Liver (tissue), 9 donors: Measurements from ENCODE around the gene LRMDA. TPM values are rescaled to one million over a fixed set of nuclear protein-coding genes. Genes with fewer than 3 reads are reported as not detected.

Source experiments
- DNase-seq: peaks from one replicate; pipeline ENCODE4 v3.0.0-alpha.2; 2017; ENCODE audit warnings: low spot score
- H3K27ac ChIP-seq, 2 donors: one replicate each; pipeline ENCODE4 v1.7.0; 2013; ENCODE audit warnings: inconsistent platforms in 2 of 2, low read length in 2 of 2, control low read depth in 1 of 2, low read depth in 1 of 2, mild to moderate bottlenecking in 1 of 2
- H3K27me3 ChIP-seq, 4 donors: one replicate each; pipeline versions ENCODE4 v1.6.1 to v1.7.0; 2013; ENCODE audit warnings: low read length in 3 of 4, inconsistent platforms in 1 of 4, mild to moderate bottlenecking in 1 of 4, moderate library complexity in 1 of 4; ENCODE audit not compliant: control insufficient read depth in 4 of 4, insufficient read depth in 4 of 4
- H3K36me3 ChIP-seq, 4 donors: one replicate each; pipeline versions ENCODE4 v1.6.1 to v1.7.0; 2013; ENCODE audit warnings: low read length in 3 of 4, mild to moderate bottlenecking in 3 of 4, low read depth in 1 of 4, moderate library complexity in 1 of 4; ENCODE audit not compliant: control insufficient read depth in 4 of 4, insufficient read depth in 3 of 4
- H3K4me1 ChIP-seq, 4 donors: one replicate each; pipeline versions ENCODE4 v1.6.1 to v1.7.0; 2013; ENCODE audit warnings: low read length in 3 of 4, mild to moderate bottlenecking in 3 of 4, moderate library complexity in 1 of 4; ENCODE audit not compliant: control insufficient read depth in 4 of 4, insufficient read depth in 4 of 4
- H3K4me3 ChIP-seq, 3 donors: one replicate each; pipeline versions ENCODE4 v1.6.1 to v1.7.0; 2013; ENCODE audit warnings: low read length in 3 of 3, control low read depth in 1 of 3, low read depth in 1 of 3, mild to moderate bottlenecking in 1 of 3
- H3K9ac ChIP-seq, 2 donors: one replicate each; pipeline ENCODE4 v1.7.0; 2013; ENCODE audit warnings: low read length in 2 of 2, mild to moderate bottlenecking in 2 of 2, moderate library complexity in 2 of 2, control low read depth in 1 of 2, low read depth in 1 of 2
- H3K9me3 ChIP-seq, 4 donors: one replicate each; pipeline versions ENCODE4 v1.6.1 to v1.7.0; 2013; ENCODE audit warnings: low read length in 3 of 4; ENCODE audit not compliant: control insufficient read depth in 4 of 4
- ATF3 ChIP-seq: IDR thresholded peaks from 2 replicates; pipeline ENCODE4 v1.6.1; 2016; ENCODE audit warnings: antibody characterized with exemption
- CTCF ChIP-seq: fragments of 150-350 bp; IDR thresholded peaks from 2 replicates; pipeline ENCODE4 v1.5.1; 2017; ENCODE audit warnings: improper control_type of control experiment, low read depth, low read length; ENCODE audit not compliant: missing input control
- EGR1 ChIP-seq, 2 donors: IDR thresholded peaks; 2 replicates each; pipeline ENCODE4 v1.6.1; 2016 to 2018; ENCODE audit warnings: antibody characterized with exemption in 2 of 2, low read depth in 2 of 2
- FOXA1 ChIP-seq: IDR thresholded peaks from 2 replicates; pipeline ENCODE4 v1.6.1; 2016; ENCODE audit warnings: antibody characterized with exemption
- FOXA2 ChIP-seq: IDR thresholded peaks from 2 replicates; pipeline ENCODE4 v1.6.1; 2016; ENCODE audit warnings: antibody characterized with exemption
- GABPA ChIP-seq, 2 donors: IDR thresholded peaks in 1 of 2; conservative IDR thresholded peaks in 1 of 2; 2 replicates each; pipeline ENCODE4 v1.6.1; 2016; ENCODE audit warnings: antibody characterized with exemption in 2 of 2, mild to moderate bottlenecking in 1 of 2, moderate library complexity in 1 of 2
- HNF4A ChIP-seq, 2 donors: conservative IDR thresholded peaks; 2 replicates each; pipeline ENCODE4 v1.6.1; 2016; ENCODE audit warnings: antibody characterized with exemption in 2 of 2, mild to moderate bottlenecking in 2 of 2
- HNF4G ChIP-seq: IDR thresholded peaks from 2 replicates; pipeline ENCODE4 v1.6.1; 2016; ENCODE audit warnings: antibody characterized with exemption
- JUND ChIP-seq, 2 donors: IDR thresholded peaks; 2 replicates each; pipeline ENCODE4 v1.6.1; 2016; ENCODE audit warnings: antibody characterized with exemption in 2 of 2
- MAX ChIP-seq: IDR thresholded peaks from 2 replicates; pipeline ENCODE4 v1.6.1; 2016; ENCODE audit warnings: antibody characterized with exemption
- NR2F2 ChIP-seq: IDR thresholded peaks from 2 replicates; pipeline ENCODE4 v1.6.1; 2016; ENCODE audit warnings: antibody characterized with exemption
- RAD21 ChIP-seq, 2 donors: IDR thresholded peaks; 2 replicates each; pipeline ENCODE4 v1.6.1; 2016; ENCODE audit warnings: antibody characterized with exemption in 2 of 2, mild to moderate bottlenecking in 2 of 2
- REST ChIP-seq: IDR thresholded peaks from 2 replicates; pipeline ENCODE4 v1.6.1; 2016; ENCODE audit warnings: antibody characterized with exemption, mild to moderate bottlenecking
- RXRA ChIP-seq, 2 donors: IDR thresholded peaks; 2 replicates each; pipeline ENCODE4 v1.6.1; 2017 to 2018; ENCODE audit warnings: antibody characterized with exemption in 2 of 2, mild to moderate bottlenecking in 1 of 2
- SP1 ChIP-seq: IDR thresholded peaks from 2 replicates; pipeline ENCODE4 v1.6.1; 2018; ENCODE audit warnings: antibody characterized with exemption, mild to moderate bottlenecking
- TAF1 ChIP-seq: conservative IDR thresholded peaks from 2 replicates; pipeline ENCODE4 v1.6.1; 2016; ENCODE audit warnings: antibody characterized with exemption, mild to moderate bottlenecking
- YY1 ChIP-seq: IDR thresholded peaks from 2 replicates; pipeline ENCODE4 v1.6.1; 2016; ENCODE audit warnings: antibody characterized with exemption, mild to moderate bottlenecking
- ZBTB33 ChIP-seq: IDR thresholded peaks from 2 replicates; pipeline ENCODE4 v1.6.1; 2016; ENCODE audit warnings: antibody characterized with exemption
- WGBS: extraction: QIAGEN DNeasy Blood & Tissue Kit; methylation state at CpG from one replicate; pipeline ENCODE4 v1.1.7; 2013; 5-methylcytosine and 5-hydroxymethylcytosine counted together
- polyA plus RNA-seq, 2 donors: library from polyadenylated mRNA; stranded (reverse) in 1 of 2; unstranded in 1 of 2; fragments of 200-250 nt in 1 of 2; fragments of >200 nt in 1 of 2; fragmentation: Nextera tagmentation in 1 of 2; extraction: Ambion mirVana in 1 of 2; gene quantifications; one replicate each; pipeline versions ENCODE4 v1.2.1 to v1.2.3, GENCODE V29; 2013 to 2015
- total RNA-seq, 2 donors: library from RNA; depleted of rRNA; stranded (reverse); fragments of >200 nt; gene quantifications; one replicate each; pipeline ENCODE4 v1.2.3, GENCODE V29; 2014
- donor health status: healthy.
- donor health status: healthy.
- donor health status: healthy.
- donor health status: healthy.
- donor health status: healthy.

LRMDA gene
- total and polyA plus RNA-seq, 4 donors, result 7.9 to 15.8 (median 11.3) TPM

- TF ChIP-seq REST (no peak), ZBTB33 (no peak), JUND (IDR thresholded peaks at IDR 0.05) (no peak), SP1 (no peak)
- no peak for DNase-seq
- Histone ChIP-seq H3K9me3 (no peaks in the 10 kb centered on the region), H3K9ac (no peak overlapping the region), H3K27ac (no peak overlapping the region), H3K27me3 (no peaks in the 10 kb centered on the region), H3K36me3 (no peaks in the 10 kb centered on the region), H3K4me1 (no peaks in the 10 kb centered on the region), H3K4me3 (no peak overlapping the region)
- 90% methylated on average over 8 of the region's 8 CpGs for WGBS
Measured at GRCh38 chr10:76357726-76358415, 926.4 kb downstream of the LRMDA start.

GRCh38 chr10:76358743-76359395 is 927.4 kb downstream of the LRMDA start:
- Histone ChIP-seq H3K27me3 (no peaks in the 10 kb centered on the region), H3K4me3 (no peak overlapping the region), H3K9me3 (no peaks in the 10 kb centered on the region), H3K36me3 (no peaks in the 10 kb centered on the region), H3K4me1 (no peaks in the 10 kb centered on the region), H3K9ac (no peak overlapping the region), H3K27ac (no peak overlapping the region)
- 95% methylated on average over 5 of the region's 5 CpGs for WGBS
- DNase-seq, result no peak
- TF ChIP-seq TAF1 (no peak), SP1 (no peak), HNF4A (conservative IDR thresholded peaks at IDR 0.05) (no peak), YY1 (no peak), ATF3 (no peak), REST (no peak), RAD21 (IDR thresholded peaks at IDR 0.05) (no peak), CTCF (no peak), FOXA2 (no peak), NR2F2 (no peak), FOXA1 (no peak), EGR1 (IDR thresholded peaks at IDR 0.05; ENCODE audit: low read depth in 2 of 2) (no peak), GABPA (IDR thresholded peaks at IDR 0.05 in 1 of 2, conservative IDR thresholded peaks at IDR 0.05 in 1 of 2) (no peak), RXRA (IDR thresholded peaks at IDR 0.05) (no peak), MAX (no peak), HNF4G (no peak), JUND (IDR thresholded peaks at IDR 0.05) (no peak)
